ENCODE measurements around the gene PLAAT4. TPM values are rescaled to one million over a fixed set of nuclear protein-coding genes. Genes with fewer than 3 reads are reported as not detected.
A peak's percentile ranks its signal among the peaks of the same experiment; 100 is the strongest.

The PLAAT4 gene
- total RNA-seq, 1 experiment from 2014 or later, result 3.5 TPM

GRCh38 chr11:63567044-63567840 lies 30.6 kb downstream of the PLAAT4 start:
- Mint-ChIP-seq H3K4me1 (peaks cover 17 to 39% of the 10 kb centered on the region in 2 experiments), H3K36me3 (ENCODE audit: insufficient read depth in 1 of 3, low read depth in 3 of 3) (peaks cover 0 to 2% (median 0%) of the 10 kb centered on the region in 3 experiments; a peak in 2 of 7 replicates), H3K27me3 (ENCODE audit: low read depth) (peaks cover 3% of the 10 kb centered on the region), H3K4me3 (no peak overlapping the region), H3K9me3 (peaks cover 0 to 1% of the 10 kb centered on the region in 2 experiments; a peak in 1 of 5 replicates), H3K27ac (peak overlapping the region in 2 of 3 experiments; percentile 54 to 73; a peak in 4 of 7 replicates)
- H4K91ac ChIP-seq (ENCODE audit: insufficient read length, low read depth, low read length), result no peak overlapping the region
- no peak overlapping the region for H3K56ac ChIP-seq (ENCODE audit: insufficient read length, low read depth, low read length)
- H3K14ac ChIP-seq (ENCODE audit: insufficient read depth, low read length), result no peak overlapping the region
- no peak overlapping the region for H2BK120ac ChIP-seq (ENCODE audit: low read depth, low read length, poor library complexity, severe bottlenecking)
- TF ChIP-seq CTCF (conservative IDR thresholded peaks at IDR 0.05), result no peak
- H3K23ac ChIP-seq (ENCODE audit: insufficient read length, low read depth, low read length), result no peak overlapping the region
- no peak overlapping the region for H3K9ac ChIP-seq (ENCODE audit: extremely low read depth, insufficient read length, low read length)
- no peaks in the 10 kb centered on the region for H3K23me2 ChIP-seq (ENCODE audit: insufficient read length, low read depth, low read length, poor library complexity, severe bottlenecking)
- no peak overlapping the region for H2BK20ac ChIP-seq (ENCODE audit: low read depth, low read length, poor library complexity, severe bottlenecking)
- H3K27me3 ChIP-seq (ENCODE audit: insufficient read depth, low read length), result no peaks in the 10 kb centered on the region
- no peak overlapping the region for H3K4ac ChIP-seq (ENCODE audit: low read depth, low read length)
- H3T11ph ChIP-seq (ENCODE audit: low read length), result no peak overlapping the region
- no CpG with 5 or more reads among the region's 5 CpGs for WGBS (ENCODE audit: extremely low coverage, insufficient read length, low lambda C conversion rate)
- H3K4me1 ChIP-seq (ENCODE audit: insufficient read depth, low read length), result peaks cover 3% of the 10 kb centered on the region; the same call in 1 of the 2 replicates
- H2BK12ac ChIP-seq (ENCODE audit: insufficient read length, low read depth, low read length), result no peak overlapping the region
- no peaks in the 10 kb centered on the region for H3K9me3 ChIP-seq (ENCODE audit: control insufficient read depth, low read depth, low read length)
- no peak overlapping the region for H2BK15ac ChIP-seq (ENCODE audit: low read depth, low read length)
- peak; percentile 42 for DNase-seq
- H4K20me1 ChIP-seq (ENCODE audit: control insufficient read depth, insufficient read depth, insufficient read length), result no peaks in the 10 kb centered on the region
- peak overlapping the region; percentile 30 for H3K18ac ChIP-seq (ENCODE audit: insufficient read length, low read depth, low read length)
- no peak overlapping the region for H3K27ac ChIP-seq (ENCODE audit: insufficient read length, low read depth, low read length)
- H2AK5ac ChIP-seq (ENCODE audit: insufficient read length, low read length), result no peak overlapping the region
- H3K79me2 ChIP-seq (ENCODE audit: insufficient read depth, low read length), result no peaks in the 10 kb centered on the region
- no peak overlapping the region for H2AFZ ChIP-seq (ENCODE audit: low read length)
- no peak overlapping the region for H3K4me2 ChIP-seq (ENCODE audit: insufficient read depth, insufficient read length, low read length)
- H4K5ac ChIP-seq (ENCODE audit: insufficient read length, low read depth, low read length), result no peak overlapping the region
- no peaks in the 10 kb centered on the region for H3K79me1 ChIP-seq (ENCODE audit: insufficient read depth, low read depth, low read length, poor library complexity, severe bottlenecking)
- H2BK5ac ChIP-seq (ENCODE audit: insufficient read length, low read length), result no peak overlapping the region
- no peak overlapping the region for H4K8ac ChIP-seq (replicated peaks; ENCODE audit: insufficient read length, low read depth, low read length)

Data from H9 (cell line).